Hair follicle dermal papilla cell (primary cell): ENCODE data around the gene KLHL29. TPM values are rescaled to one million over a fixed set of nuclear protein-coding genes. Genes with fewer than 3 reads are reported as not detected.

Experiments used
- total RNA-seq: library from RNA; depleted of rRNA; stranded (reverse); fragments of >200 nt; gene quantifications from 2 replicates; pipeline ENCODE4 v1.2.3, GENCODE V29; 2012

KLHL29 gene
- total RNA-seq = 1.5 and 2.8 TPM in 2 replicates

DNA sequence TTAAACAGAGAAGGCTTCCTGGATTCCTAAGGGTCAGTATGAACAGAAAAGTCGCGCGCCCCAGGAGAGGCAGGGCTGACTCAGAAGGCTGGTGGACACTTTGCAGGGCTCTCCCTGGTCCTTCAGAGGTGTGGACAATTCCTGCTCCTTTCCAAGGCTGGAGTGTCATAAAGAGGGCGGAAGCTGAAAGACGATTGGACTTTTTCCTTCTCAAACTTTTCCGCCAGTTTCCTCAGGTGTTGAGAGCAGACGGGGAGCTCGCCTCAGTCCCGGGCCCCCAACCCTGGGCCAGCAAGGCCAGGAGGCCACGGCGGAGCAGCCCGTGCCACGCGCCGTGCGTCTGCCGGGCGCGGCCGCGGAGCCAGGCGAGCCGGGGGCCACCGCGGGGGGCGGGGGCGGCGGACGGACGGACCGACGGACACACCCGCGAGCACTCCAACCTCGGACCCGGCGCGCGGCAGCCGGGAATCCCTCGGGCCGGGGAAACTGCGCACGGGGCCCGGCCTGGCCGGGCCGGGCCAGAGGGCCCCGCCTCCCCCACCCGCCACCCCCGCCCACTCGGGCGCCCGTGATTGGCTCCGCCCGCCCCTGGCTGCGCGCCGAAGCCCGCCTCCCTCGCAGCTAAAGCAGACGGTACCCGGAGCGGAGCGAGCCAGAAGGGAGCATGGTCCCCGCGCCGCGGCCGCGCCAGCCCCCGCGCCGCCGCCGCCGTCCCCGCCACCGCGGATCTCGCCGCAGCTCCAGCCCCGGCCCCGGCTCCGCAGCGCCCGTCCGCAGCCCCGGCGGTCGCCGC is at the start of gene KLHL29:
TSS of gene KLHL29 (plus strand) at position 629 of the 793 bp plus-strand sequence. CDS start 177,018 bp downstream, outside the sequence.

